Measurements from ENCODE around the gene RPL18A. TPM values are rescaled to one million over a fixed set of nuclear protein-coding genes. Genes with fewer than 3 reads are reported as not detected.

The RPL18A gene
- total RNA-seq (2012; rRNA removed) (1,241 and 1,351 TPM in 2 replicates), polyA plus RNA-seq (2012; rRNA removed) (1,735 and 2,064 TPM in 2 replicates), Bru-seq, nascent RNA (percentile 98 among the genes with signal in this experiment), BruChase-seq, experiment 1, labeled RNA remaining after a 6-hour chase (percentile 95 among the genes with signal in this experiment), BruChase-seq, experiment 2, labeled RNA remaining after a 2-hour chase (percentile 91 among the genes with signal in this experiment)
- polyA plus RNA-seq (2012; cell fraction: cytosol; rRNA removed) = 2,837 and 3,553 TPM in 2 replicates
- polyA plus RNA-seq (2012; cell fraction: nucleus; rRNA removed; ENCODE audit: low replicate concordance) = 759 and 888 TPM in 2 replicates
- long read RNA-seq, transcript RPL18A-201 (5 exons, 665 nt) = major isoform, 590 of 652 reads
- long read RNA-seq, transcript RPL18A-203 (4 exons, 1,084 nt) = minor isoform, 25 of 652 reads
- long read RNA-seq, partial matches to known transcripts = 32 of 652 reads
- long read RNA-seq, other reads (novel, unspliced or antisense) = 4 of 652 reads

GRCh38 chr19:17859533-17860330 is at the start of gene RPL18A:
Gene RPL18A (plus strand): TSS chr19:17859910. CDS start chr19:17859957, 47 bp downstream.
- peaks cover 50% of the 10 kb centered on the region for H4K20me1 ChIP-seq (ENCODE audit: insufficient read depth, low read length)
- H3K9ac ChIP-seq (ENCODE audit: low read depth, low read length) = peak within 1 kb of the TSS; percentile 98
- H2AK5ac ChIP-seq (ENCODE audit: low read depth, low read length) = peak within 1 kb of the TSS; percentile 99
- ChIA-PET CTCF (interaction anchor here (0.6 to 2.7 kb wide), 7 partner anchors 18 to 655 kb away, joined by 3 to 15 read pairs (median 4); partner anchors contain the start of gene CCDC124), POLR2A (ENCODE audit: unreplicated experiment) (interaction anchor here (0.5 to 1.8 kb wide), 6 partner anchors 73 to 1123 kb away, joined by 3 to 12 read pairs (median 4); partner anchors contain the start of gene CCDC124)
- ATAC-seq (ENCODE audit: low read depth) (peak; percentile 93), DNase-seq (peak; percentile 100)
- H2BK20ac ChIP-seq (ENCODE audit: low read depth, low read length) = no peak within 1 kb of the TSS
- peak within 1 kb of the TSS; percentile 99 for H2AFZ ChIP-seq (replicated peaks; ENCODE audit: low read length, poor library complexity)
- H3K23ac ChIP-seq (ENCODE audit: low read depth, low read length) = peak within 1 kb of the TSS; percentile 99
- H3K14ac ChIP-seq (replicated peaks; ENCODE audit: low read depth, low read length) = peak within 1 kb of the TSS; percentile 98
- H3K27me3 ChIP-seq (ENCODE audit: control insufficient read depth, insufficient read depth, low read length) = no peaks in the 10 kb centered on the region
- H3K4me1 ChIP-seq (ENCODE audit: control insufficient read depth, insufficient read depth, low read length) = peaks cover 7% of the 10 kb centered on the region
- H3K4me2 ChIP-seq (ENCODE audit: low read depth, low read length) = peak within 1 kb of the TSS; percentile 98
- H4K5ac ChIP-seq (ENCODE audit: low read depth, low read length) = peak within 1 kb of the TSS; percentile 44
- H2AK9ac ChIP-seq (replicated peaks; ENCODE audit: low read depth, low read length, poor library complexity) = peak within 1 kb of the TSS; percentile 98
- H3K9me1 ChIP-seq (ENCODE audit: insufficient read depth, low read length) = peaks cover 4% of the 10 kb centered on the region; the same call in 1 of the 2 replicates
- peak within 1 kb of the TSS; percentile 71 for H3K4me3 ChIP-seq (ENCODE audit: insufficient read depth, low read depth, low read length)
- peak within 1 kb of the TSS; percentile 91 for H3K56ac ChIP-seq (ENCODE audit: extremely low read depth, insufficient read depth, low read length)
- peaks cover 12 to 44% of the 10 kb centered on the region in 2 experiments; a peak in 3 of 4 replicates for H3K79me1 ChIP-seq (ENCODE audit: low read depth in 1 of 2, low read length in 2 of 2)
- H3K4ac ChIP-seq (ENCODE audit: low read depth, low read length) = peak within 1 kb of the TSS; percentile 97
- 0% methylated on average over 68 of the region's 80 CpGs; no CpG with 5 or more reads in 1 of the 2 experiments for WGBS, 2 experiments (ENCODE audit: extremely low coverage in 2 of 2, insufficient read length in 1 of 2)
- H2BK120ac ChIP-seq (ENCODE audit: low read depth, low read length) = peak within 1 kb of the TSS; percentile 35; the same call in 1 of the 2 replicates
- no peak within 1 kb of the TSS for H2BK15ac ChIP-seq (ENCODE audit: low read depth, low read length)
- H3K36me3 ChIP-seq (ENCODE audit: control insufficient read depth, insufficient read depth, low read length) = peaks cover 35% of the 10 kb centered on the region
- BruUV-seq (replicated peaks) = TSS peak; percentile 71
- no peaks in the 10 kb centered on the region for H3K9me3 ChIP-seq (ENCODE audit: control insufficient read depth, insufficient read depth, low read length)
- peak within 1 kb of the TSS; percentile 81 to 94 for H4K8ac ChIP-seq (ENCODE audit: low read depth in 2 of 2, low read length in 2 of 2)
- H4K91ac ChIP-seq (ENCODE audit: insufficient read depth, low read depth, low read length) = peak within 1 kb of the TSS; percentile 79
- in situ Hi-C loops (cut with MboI; ENCODE audit: low sequenced_read_pairs) (loop anchor here (10.0 kb wide), 2 partner anchors 155 to 405 kb away; no protein-coding TSS in a partner anchor), dilution Hi-C loops (cut with HindIII; ENCODE audit: low sequenced_read_pairs, unreplicated experiment) (no loop called here), intact Hi-C loops (cut with micrococcal nuclease) (loop anchor here (1.0 to 10.0 kb wide), 6 partner anchors 73 to 462 kb away; no protein-coding TSS in a partner anchor)
- peak within 1 kb of the TSS; percentile 31 for H2BK5ac ChIP-seq (ENCODE audit: low read depth, low read length, poor library complexity, severe bottlenecking)
- peak within 1 kb of the TSS; percentile 36 for H3K27ac ChIP-seq (ENCODE audit: insufficient read depth, low read length)
- H3K18ac ChIP-seq (ENCODE audit: low read depth, low read length) = no peak within 1 kb of the TSS
- TF ChIP-seq NFE2L2 (IDR thresholded peaks at IDR 0.05; ENCODE audit: low read depth, low read length) (no peak), MXI1 (IDR thresholded peaks at IDR 0.05; ENCODE audit: borderline replicate concordance, low read depth, low read length) (peak; percentile 75; the same call in 1 of the 2 replicates), POLR2A (IDR thresholded peaks at IDR 0.05; ENCODE audit: low read depth, low read length) (peak; percentile 98), RCOR1 (IDR thresholded peaks at IDR 0.05; ENCODE audit: insufficient replicate concordance, low read length) (no peak), RFX5 (IDR thresholded peaks at IDR 0.05; ENCODE audit: low read depth, low read length) (no peak), CEBPB (IDR thresholded peaks at IDR 0.05; ENCODE audit: low read depth, low read length) (no peak), BHLHE40 (IDR thresholded peaks at IDR 0.05; ENCODE audit: low read depth, low read length) (no peak), CTCF (conservative IDR thresholded peaks at IDR 0.05; ENCODE audit: low read depth, low read length) (peak; percentile 95)
- TF ChIP-seq, protein P1, sequence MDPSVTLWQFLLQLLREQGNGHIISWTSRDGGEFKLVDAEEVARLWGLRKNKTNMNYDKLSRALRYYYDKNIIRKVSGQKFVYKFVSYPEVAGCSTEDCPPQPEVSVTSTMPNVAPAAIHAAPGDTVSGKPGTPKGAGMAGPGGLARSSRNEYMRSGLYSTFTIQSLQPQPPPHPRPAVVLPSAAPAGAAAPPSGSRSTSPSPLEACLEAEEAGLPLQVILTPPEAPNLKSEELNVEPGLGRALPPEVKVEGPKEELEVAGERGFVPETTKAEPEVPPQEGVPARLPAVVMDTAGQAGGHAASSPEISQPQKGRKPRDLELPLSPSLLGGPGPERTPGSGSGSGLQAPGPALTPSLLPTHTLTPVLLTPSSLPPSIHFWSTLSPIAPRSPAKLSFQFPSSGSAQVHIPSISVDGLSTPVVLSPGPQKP (IDR thresholded peaks at IDR 0.05; ENCODE audit: borderline replicate concordance, low read depth, low read length) = no peak
- TF ChIP-seq, protein P2, sequence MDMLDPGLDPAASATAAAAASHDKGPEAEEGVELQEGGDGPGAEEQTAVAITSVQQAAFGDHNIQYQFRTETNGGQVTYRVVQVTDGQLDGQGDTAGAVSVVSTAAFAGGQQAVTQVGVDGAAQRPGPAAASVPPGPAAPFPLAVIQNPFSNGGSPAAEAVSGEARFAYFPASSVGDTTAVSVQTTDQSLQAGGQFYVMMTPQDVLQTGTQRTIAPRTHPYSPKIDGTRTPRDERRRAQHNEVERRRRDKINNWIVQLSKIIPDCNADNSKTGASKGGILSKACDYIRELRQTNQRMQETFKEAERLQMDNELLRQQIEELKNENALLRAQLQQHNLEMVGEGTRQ (IDR thresholded peaks at IDR 0.05; ENCODE audit: low read depth, low read length) = peak; percentile 43; the same call in 1 of the 2 replicates
